ENCODE results near the gene MRPL54. TPM values are rescaled to one million over a fixed set of nuclear protein-coding genes. Genes with fewer than 3 reads are reported as not detected.
A peak's percentile ranks its signal among the peaks of the same experiment; 100 is the strongest.
"Not testable (repeated sequence)": the region's sequence is repeated elsewhere in the genome, so short reads cannot be mapped to it uniquely, and the experiment has no call there.

Gene MRPL54
- total RNA-seq, 1 experiment from 2014 or later = 35.8 TPM

DNA sequence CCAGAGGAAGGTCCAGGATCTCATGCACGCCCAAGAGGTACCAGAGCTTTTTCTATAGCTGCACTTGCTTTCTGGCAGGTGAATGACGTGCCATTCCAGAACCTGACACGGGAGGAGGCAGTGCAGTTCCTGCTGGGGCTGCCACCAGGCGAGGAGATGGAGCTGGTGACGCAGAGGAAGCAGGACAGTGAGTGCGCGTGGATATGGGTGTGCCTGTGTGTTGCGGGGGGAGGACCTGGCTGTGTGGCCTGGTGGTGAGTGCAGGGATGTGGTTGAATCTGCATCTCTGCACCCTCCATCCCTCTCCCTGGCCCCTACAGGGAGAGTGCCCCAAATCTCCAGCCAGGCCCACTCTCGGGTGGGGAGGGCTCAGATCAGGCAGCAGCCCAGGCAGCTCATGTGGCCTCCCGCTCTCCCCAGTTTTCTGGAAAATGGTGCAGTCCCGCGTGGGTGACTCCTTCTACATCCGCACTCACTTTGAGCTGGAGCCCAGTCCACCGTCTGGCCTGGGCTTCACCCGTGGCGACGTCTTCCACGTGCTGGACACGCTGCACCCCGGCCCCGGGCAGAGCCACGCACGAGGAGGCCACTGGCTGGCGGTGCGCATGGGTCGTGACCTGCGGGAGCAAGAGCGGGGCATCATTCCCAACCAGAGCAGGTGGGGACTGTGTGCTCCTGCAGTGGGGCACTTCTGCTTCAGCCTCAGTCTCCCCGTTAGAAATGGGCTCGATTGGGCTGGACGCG lies 23.8 kb upstream of the MRPL54 start:
- no peak for DNase-seq (ENCODE audit: extremely low read depth, low read depth)

GRCh38 chr19:3740431-3740830 lies 22.1 kb upstream of the MRPL54 start:
- DNase-seq (ENCODE audit: extremely low read depth, low read depth) = no peak

DNA sequence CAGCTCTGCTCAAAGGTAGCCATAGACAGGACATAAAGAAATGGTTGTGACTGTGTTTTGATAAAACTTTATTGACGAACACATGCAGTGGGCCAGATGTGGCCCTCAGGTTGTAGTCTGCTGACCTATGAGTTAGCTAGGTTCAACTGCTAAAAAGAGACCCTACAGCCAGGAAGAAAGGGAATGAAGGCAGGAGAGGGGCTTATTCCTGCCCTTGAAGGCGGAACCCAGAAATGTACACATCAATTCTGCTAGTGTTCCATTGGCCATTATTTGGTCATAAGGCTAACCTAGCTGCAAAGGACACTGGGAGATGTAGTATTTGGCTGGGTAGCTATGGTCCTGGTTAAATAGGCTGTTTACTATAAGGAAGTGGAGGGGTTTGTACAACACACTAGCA lies 19.0 kb upstream of the MRPL54 start:
- DNase-seq (ENCODE audit: extremely low read depth, low read depth) = no peak

- no peak for DNase-seq (ENCODE audit: extremely low read depth, low read depth)
These were observed 17.0 kb upstream of the MRPL54 start for GRCh38 chr19:3745363-3746045.

DNA sequence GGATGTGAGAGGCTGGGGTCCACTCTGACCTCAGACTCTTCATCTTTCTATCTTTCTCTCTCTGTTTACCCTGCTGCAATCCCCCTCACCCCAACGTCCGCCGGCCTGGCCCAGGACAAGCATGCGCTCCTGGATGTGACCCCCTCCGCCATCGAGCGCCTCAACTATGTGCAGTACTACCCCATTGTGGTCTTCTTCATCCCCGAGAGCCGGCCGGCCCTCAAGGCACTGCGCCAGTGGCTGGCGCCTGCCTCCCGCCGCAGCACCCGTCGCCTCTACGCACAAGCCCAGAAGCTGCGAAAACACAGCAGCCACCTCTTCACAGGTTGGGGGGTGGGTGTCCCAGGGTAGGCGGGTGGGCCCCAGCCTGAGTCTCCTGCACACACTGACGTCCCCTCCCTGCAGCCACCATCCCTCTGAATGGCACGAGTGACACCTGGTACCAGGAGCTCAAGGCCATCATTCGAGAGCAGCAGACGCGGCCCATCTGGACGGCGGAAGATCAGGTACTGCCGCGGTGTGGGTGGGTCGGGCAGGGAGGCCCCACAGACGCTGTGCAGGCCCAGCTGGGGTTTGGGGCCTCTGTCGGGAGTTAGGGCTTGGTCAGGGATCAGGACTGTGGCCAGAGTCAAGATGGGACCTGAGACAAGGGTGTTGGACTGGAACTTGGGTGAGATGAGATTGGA lies 16.0 kb upstream of the MRPL54 start:
- DNase-seq (ENCODE audit: extremely low read depth, low read depth) = no peak

DNA sequence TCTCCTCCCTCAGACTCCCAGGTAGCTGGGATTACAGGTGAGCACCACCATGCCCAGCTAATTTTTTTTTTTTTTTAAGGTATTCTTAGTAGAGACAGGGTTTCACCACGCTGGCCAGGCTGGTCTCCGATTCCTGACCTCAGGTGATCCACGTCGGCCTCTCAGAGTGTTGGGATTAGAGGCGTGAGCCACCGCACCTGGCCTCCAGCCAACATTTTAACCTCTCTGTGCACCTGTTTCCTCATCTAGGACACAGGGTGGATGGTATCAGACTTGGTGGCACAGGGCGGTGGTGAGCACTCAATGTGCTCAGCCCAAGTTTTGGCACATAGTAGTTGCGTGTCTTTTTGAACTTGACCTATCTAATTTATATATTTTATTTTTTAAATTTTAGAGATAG lies 13.5 kb upstream of the MRPL54 start:
- no peak for DNase-seq (ENCODE audit: extremely low read depth, low read depth)

GRCh38 chr19:3750211-3750610 lies 12.3 kb upstream of the MRPL54 start:
- DNase-seq (ENCODE audit: extremely low read depth, low read depth) = no peak

DNA sequence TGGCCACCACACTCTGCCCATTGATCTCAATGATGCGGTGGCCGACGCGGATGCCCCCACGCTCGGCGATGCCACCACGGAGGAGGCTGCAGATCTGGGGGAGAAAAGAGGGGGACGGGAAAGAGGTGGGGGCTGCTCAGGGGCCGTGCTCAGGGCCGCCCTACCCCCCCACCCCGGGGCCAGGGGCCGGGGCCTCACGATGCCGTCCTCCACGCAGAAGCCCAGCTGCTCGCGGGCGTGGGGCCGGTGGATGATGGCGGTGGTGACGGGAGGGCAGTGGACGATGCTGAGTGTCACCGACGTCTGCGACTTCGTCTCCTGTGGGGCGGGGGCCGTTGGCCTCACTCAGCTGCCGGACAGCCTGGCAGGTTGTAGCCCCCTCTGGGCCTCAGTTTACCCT lies 11.2 kb upstream of the MRPL54 start:
- DNase-seq (ENCODE audit: extremely low read depth, low read depth) = no peak

DNA sequence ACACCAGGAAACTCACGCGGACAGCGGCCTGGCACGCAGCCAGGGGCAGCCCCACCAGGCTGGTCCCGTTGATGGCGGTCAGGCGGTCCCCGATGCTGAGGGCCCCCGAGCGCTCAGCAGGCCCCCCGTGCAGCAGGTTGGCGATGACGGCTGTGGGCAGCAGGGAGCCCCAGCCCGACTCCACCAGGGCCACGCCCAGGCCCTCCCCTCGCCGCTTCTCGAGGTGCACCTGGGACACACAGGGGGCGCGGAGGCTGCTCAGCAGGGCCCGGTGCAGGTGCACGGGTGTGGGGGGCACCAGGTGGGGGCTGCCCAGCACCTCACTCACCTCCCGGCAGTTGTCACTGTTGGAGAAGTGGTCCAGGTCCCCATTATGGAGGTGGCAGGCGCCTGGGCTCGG lies 10.0 kb upstream of the MRPL54 start:
- no peak for DNase-seq (ENCODE audit: extremely low read depth, low read depth)

GRCh38 chr19:3753631-3754410 lies 8.7 kb upstream of the MRPL54 start:
- no peak for DNase-seq (ENCODE audit: extremely low read depth, low read depth)

DNA sequence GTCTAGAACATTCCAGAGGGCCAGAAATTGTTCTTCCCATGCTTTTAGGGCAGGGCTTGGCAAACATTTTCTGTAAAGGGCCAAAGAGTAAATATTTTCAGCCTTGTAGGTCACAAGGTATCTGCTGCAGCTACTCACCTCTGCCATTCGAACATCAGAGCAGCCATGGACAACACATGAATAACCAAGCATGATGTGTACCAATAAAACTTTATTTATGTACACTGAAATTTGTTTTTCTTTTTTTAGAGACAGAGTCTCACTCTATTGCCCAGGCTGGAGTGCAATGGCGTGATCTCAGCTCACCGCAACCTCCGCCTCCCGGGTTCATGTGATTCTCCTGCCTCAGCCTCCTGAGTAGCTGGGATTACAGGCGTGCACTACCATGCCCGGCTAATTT lies 4.8 kb upstream of the MRPL54 start:
- DNase-seq (ENCODE audit: extremely low read depth, low read depth) = not testable (repeated sequence)

DNA sequence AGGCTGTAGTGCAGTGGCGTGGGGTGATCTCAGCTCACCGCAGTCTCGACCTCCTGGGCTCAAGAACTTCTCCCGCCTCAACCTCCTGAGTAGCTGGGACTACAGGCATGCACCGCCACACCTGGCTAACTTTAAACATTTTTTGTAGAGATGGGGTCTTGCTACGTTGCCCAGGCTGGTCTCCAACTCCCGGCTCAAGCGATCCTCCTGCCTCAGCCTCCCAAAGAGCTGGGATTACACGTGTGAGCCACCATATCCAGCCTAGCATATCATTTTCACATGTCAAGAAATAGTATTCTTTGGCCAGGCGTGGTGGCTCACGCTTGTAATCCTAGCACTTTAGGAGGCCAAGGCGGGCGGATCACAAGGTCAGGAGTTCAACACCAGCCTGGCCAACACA lies 4.2 kb upstream of the MRPL54 start:
- DNase-seq (ENCODE audit: extremely low read depth, low read depth) = not testable (repeated sequence)

DNA sequence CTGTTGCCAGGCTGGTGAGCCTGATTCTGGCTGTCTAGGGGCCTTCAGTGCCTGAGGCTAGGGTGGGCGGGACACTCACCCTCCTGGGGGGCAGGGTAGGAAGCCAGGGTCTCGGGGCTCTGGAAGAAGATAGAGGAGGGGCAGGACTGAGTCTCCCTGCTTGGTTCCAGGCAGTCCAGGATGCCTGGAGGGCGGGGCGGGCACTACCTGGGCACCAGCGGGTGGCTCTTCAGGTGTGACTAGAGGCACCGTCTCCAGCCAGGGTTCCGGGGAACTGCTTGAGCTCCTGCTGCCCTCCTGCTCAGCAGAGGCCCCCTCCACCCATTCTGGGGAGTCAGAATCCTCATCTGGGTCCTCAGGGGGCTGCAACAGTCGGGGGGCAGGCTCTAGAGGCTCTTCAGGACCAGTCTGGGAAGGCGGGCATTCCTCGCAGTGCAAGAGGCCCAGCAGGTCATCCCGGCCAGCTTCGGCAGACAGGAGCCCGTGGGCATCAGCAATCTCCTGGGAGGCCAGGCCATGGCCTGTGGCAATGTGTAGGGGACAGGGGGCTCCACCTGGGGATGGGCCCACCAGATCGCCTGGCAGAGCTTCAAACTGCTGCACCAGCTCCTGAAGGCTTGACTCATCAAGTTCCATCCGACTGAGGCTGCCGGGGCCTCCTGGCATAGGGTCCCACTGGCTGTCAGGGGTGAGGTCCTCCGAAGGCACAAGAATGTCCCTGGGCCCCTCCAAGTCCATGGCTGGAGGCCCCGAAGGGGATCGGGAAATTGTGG lies 2.8 kb upstream of the MRPL54 start:
- DNase-seq (ENCODE audit: extremely low read depth, low read depth) = no peak

- no peak for DNase-seq (ENCODE audit: extremely low read depth, low read depth)
These were observed 1.6 kb upstream of the MRPL54 start for GRCh38 chr19:3760871-3761361.

DNA sequence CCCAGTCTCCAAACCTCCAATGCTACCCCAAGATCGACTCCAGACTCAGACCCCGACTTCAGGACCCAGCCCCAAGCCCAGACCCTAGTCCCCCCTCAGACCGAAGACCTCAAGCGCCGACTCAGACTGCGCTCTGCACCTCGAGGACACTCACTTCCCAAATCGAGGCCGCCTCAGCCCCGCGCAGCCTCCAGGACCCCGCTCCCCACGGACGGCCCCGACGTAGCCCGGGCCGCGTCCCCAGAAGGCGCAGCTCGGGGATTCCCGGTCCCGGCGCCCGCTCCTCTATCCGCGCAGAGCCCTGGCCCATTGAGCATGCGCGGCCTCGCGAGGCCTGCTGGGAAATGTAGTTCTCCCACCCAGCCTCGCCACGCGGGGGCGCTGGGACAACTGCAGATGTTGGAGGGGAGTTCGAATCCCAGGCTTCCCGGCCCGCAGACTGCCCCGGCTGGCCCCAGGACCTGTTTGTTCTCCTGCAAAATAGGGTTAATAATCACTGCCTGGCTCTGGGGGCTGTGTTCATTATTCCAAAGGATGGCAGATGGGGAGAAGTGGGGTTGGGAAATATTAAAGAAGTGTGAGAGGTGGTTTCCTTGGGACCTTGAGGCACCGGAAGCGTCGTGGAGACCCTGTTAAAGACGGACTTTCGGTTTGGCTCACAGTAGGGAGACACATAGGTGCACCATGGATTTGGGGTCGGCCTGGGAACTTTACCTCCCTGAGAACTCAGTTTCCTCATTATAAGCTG lies 926 bp upstream of the MRPL54 start, which contains the start of gene APBA3:
Gene APBA3 (minus strand): TSS at position 311 of the 748 bp plus-strand sequence. CDS start 1,428 bp downstream, outside the sequence.
- peak; percentile 86 for DNase-seq (ENCODE audit: extremely low read depth, low read depth)

GRCh38 chr19:3762130-3762473 lies 380 bp upstream of the MRPL54 start:
- DNase-seq (ENCODE audit: extremely low read depth, low read depth) = no peak

DNA sequence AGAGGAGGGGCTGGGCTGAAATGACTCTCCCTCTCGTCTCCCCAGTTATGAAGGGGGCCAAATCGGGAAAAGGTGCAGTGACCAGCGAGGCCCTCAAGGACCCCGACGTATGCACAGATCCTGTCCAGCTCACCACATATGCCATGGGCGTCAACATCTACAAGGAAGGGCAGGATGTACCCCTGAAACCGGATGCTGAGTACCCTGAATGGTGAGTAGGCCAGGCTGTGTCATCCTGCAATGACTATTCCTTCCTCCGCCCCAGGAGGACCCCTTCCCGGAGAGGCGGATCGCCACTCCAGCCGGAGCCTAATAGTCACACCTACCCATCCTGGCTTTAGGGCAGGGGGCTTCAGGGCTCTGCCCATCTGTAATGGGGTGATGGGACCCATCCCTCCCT lies 2.6 kb downstream of the MRPL54 start:
- DNase-seq (ENCODE audit: extremely low read depth, low read depth) = no peak

- DNase-seq (ENCODE audit: extremely low read depth, low read depth) = not testable (repeated sequence)
These were observed 3.3 kb downstream of the MRPL54 start for GRCh38 chr19:3765757-3766156.

DNA sequence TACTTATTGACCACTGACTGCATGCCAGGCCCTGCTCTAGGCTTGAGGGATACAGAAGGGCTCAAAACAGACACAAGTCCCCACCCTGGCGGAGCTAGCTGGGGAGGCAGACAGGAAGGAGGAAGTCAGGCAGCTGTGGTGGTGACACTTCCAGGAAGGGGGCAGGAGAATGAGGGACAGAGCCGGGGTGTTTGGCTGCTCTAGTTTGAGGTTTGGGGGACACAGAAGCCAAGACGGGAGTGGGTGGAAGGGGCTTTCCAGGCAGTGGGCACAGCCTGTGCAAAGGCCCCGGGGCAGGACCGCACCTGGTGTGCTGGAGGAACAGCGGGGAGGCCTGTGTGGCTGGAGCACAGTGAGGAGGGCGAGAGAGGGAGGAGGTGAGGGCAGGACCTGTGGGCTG lies 4.0 kb downstream of the MRPL54 start:
- no peak for DNase-seq (ENCODE audit: extremely low read depth, low read depth)
